ENCODE data around the gene GUCD1.
A peak's percentile ranks its signal among the peaks of the same experiment; 100 is the strongest.

DNA sequence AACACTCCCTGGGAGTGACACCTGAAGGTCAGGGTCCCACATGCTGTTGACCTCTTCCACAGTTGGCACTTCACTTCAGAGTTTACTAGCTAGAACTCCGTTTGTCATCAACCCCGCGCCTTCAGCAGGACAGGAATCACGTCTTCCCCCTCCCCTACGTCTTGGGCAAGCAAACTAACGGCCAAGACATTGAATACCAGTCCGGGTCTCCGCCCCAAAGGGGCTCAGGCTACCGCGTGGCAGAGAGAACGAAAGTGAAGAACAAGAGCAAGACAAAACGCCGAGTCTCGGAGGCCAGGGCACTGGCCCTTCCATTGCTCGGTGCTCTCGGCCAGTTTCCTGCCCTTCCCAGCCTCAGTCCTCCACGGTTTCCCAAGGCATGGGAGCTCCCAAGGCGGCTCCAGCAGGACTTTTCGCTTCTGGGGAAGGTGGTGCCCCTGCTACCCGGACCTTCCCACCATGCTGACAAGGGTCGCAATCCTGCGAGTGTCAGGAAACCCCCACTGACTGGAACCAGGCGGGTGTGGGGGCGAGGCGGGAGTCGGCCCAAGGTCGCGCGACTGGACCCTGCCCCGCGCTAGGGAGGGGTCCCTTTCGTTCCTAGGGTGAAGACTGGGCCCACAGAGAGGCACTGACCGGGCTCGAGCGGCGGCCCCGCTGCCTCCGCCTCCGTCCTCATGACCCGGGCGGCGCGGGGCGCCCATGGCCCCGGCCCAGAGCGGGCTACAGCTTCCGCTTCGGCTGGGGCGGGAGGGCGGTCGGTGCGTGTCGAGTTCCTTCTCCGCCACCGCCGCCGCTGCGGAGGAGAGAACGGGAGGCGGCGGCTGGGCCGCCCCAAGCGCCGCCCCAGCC lies at the start of gene GUCD1:
- 0 out of 2 replicates have a peak, but pooled peaks have one; percentile 3 for TF ChIP-seq POLR2A (IDR thresholded peaks at IDR 0.05; ENCODE audit: low read depth, low read length)
- TF ChIP-seq SPI1 (IDR thresholded peaks at IDR 0.05; ENCODE audit: low read depth, low read length), result no peak
- TF ChIP-seq POLR2AphosphoS5 (IDR thresholded peaks at IDR 0.05; ENCODE audit: low read depth, low read length), result no peak; the same call in none of the 2 replicates
- TF ChIP-seq TAF1 (IDR thresholded peaks at IDR 0.05; ENCODE audit: low read depth, low read length), result no peak; the same call in 1 of the 2 replicates
- TF ChIP-seq PAX5 (IDR thresholded peaks at IDR 0.05; ENCODE audit: insufficient read depth, low read length, severe bottlenecking), result no peak
- TF ChIP-seq POU2F2 (IDR thresholded peaks at IDR 0.05; ENCODE audit: low read depth, low read length), result no peak

Data from GM12891 (cell line).